Mucosa of descending colon (tissue), 3 donors: Measurements from ENCODE around the gene DDX47. TPM values are rescaled to one million over a fixed set of nuclear protein-coding genes. Genes with fewer than 3 reads are reported as not detected.
"Not testable (repeated sequence)": the region's sequence is repeated elsewhere in the genome, so short reads cannot be mapped to it uniquely, and the experiment has no call there.

ENCODE experiments used
- ATAC-seq: fragments of 200-7000 bp; cut with Tn5 transposase; one replicate; pipeline ENCODE4 v1.9.1; 2020; ENCODE audit warnings: mild to moderate bottlenecking, moderate library complexity
- DNase-seq, 3 donors: peaks; one replicate each; pipeline ENCODE4 v3.0.0-alpha.2; 2020
- H3K36me3 ChIP-seq: fragments of 200-600 bp; one replicate; pipeline ENCODE4 v1.8.0; 2021; ENCODE audit warnings: low read depth, mild to moderate bottlenecking
- H3K4me1 ChIP-seq: fragments of 200-600 bp; one replicate; pipeline ENCODE4 v1.8.0; 2021; ENCODE audit warnings: low read depth, mild to moderate bottlenecking
- H3K4me3 ChIP-seq: fragments of 200-600 bp; one replicate; pipeline ENCODE4 v1.8.0; 2021; ENCODE audit warnings: mild to moderate bottlenecking
- H3K9me3 ChIP-seq: fragments of 200-600 bp; one replicate; pipeline ENCODE4 v1.8.0; 2021; ENCODE audit warnings: mild to moderate bottlenecking
- intact Hi-C, 2 donors: fragments of 100-400 bp; cut with DNase I in 1 of 2; cut with micrococcal nuclease in 1 of 2; formaldehyde crosslinking; loops; one replicate each; pipeline versions ENCODE4 v1.11.0 to v1.11.1; 2022; cut with DNase I, micrococcal nuclease
- total RNA-seq, 3 donors: library from RNA; stranded (reverse); fragmentation: NEBNext Ultra II Directional in 2 of 3; extraction: Animal tissue kit (Norgen Biotek cat#: 25700) in 2 of 3; gene quantifications; one replicate each; pipeline versions ENCODE4 v1.2.1 to v1.2.4, GENCODE V29; 2021 to 2023
- TF ChIP-seq, protein P1 (sequence below): fragments of 200-600 bp; IDR thresholded peaks from one replicate; pipeline ENCODE4 v1.8.0; 2022; ENCODE audit warnings: antibody characterized with exemption, mild to moderate bottlenecking
- donor health status: DM: no; HTN: no; CAD: no; lungs with moderate emphysema.
- donor health status: DM: no; HTN: no; CAD: no.
- donor health status: DM: no; HTN: yes; CAD: no.

Gene DDX47
- total RNA-seq, 3 donors from 2014 or later = 35.0 to 45.4 (median 40.9) TPM

DNA sequence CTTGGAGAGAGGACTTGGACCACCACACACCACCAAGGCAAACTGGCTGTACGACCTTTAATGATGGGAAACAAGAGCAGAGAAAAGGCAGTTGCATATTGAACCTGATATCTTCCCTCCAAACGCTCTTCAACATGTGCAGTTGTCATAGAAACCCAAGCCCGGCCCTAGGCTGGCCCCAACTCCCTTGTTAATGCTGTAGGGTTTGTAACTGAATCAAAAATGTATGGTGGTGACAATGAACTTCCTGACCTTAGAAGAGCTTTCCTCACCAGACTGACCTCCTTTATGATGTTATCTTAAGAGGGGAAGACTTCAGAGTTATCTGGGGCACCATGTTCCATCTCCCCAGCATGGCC is 15.4 kb upstream of the DDX47 start:
- no peak for DNase-seq
- Histone ChIP-seq H3K4me1 (no peaks in the 10 kb centered on the region), H3K36me3 (no peaks in the 10 kb centered on the region), H3K4me3 (no peak overlapping the region), H3K9me3 (no peaks in the 10 kb centered on the region)
- ATAC-seq = no peak
- intact Hi-C loops = no loop called here
- TF ChIP-seq, protein P1, sequence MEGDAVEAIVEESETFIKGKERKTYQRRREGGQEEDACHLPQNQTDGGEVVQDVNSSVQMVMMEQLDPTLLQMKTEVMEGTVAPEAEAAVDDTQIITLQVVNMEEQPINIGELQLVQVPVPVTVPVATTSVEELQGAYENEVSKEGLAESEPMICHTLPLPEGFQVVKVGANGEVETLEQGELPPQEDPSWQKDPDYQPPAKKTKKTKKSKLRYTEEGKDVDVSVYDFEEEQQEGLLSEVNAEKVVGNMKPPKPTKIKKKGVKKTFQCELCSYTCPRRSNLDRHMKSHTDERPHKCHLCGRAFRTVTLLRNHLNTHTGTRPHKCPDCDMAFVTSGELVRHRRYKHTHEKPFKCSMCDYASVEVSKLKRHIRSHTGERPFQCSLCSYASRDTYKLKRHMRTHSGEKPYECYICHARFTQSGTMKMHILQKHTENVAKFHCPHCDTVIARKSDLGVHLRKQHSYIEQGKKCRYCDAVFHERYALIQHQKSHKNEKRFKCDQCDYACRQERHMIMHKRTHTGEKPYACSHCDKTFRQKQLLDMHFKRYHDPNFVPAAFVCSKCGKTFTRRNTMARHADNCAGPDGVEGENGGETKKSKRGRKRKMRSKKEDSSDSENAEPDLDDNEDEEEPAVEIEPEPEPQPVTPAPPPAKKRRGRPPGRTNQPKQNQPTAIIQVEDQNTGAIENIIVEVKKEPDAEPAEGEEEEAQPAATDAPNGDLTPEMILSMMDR = no peak

DNA sequence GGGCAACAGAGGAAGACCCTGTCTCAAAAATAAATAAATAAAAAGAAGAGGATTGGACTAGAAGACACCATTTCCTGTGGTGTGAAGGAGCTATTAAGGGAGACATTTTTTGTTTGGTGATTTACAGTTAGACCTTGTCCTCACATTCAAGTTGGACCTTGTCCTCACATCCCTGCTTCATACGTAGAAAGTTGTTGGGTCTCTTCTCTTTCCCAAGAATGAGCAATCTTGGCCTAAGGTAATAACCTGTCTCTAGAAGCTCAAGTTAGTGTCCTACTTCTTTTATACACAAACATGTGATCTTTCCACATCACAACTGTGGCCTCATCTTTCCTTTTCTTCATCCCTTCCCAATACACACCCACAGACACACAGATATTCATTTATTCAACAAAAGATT is 14.7 kb upstream of the DDX47 start:
- Histone ChIP-seq H3K36me3 (peaks cover 5% of the 10 kb centered on the region), H3K4me3 (no peak overlapping the region), H3K4me1 (peaks cover 7% of the 10 kb centered on the region), H3K9me3 (no peaks in the 10 kb centered on the region)
- DNase-seq (no peak), ATAC-seq (peak; percentile 20)
- TF ChIP-seq, protein P1 = no peak
- intact Hi-C loops = no loop called here

DNA sequence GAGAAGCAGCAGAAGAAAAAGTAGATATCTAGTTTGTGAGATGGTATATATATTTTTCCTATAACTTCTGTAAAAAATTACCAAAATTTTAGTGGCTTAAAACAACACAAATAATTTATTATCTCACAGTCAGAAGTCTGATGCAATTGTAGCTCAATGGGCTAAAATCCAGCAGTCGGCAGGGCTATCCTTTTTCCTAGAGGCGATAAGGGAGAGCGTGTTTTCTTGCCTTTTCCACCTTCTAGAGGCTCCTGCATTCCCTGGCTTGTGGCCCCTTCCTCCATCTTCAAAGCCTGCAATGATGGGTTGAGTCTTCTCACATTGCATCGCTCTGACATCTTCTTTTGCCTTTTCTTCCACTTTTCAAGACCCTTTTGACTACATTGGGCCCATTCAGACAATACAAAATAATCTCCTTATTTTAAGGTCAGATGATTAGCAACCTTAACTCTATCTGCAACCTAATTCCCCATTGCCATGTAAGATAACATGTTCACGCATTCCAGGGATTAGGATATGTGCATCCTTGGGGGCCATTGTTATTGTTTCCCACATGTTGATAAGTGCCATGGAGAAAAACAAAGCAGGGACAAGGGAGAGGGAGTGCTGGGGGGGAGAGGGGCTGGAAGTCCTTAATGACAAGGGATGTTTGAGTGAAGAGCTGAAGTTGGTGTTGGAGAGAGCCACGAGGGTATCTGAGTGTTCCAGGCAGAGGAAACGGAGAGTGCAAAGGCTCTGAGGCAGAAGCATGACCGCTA is 13.8 kb upstream of the DDX47 start:
- H3K36me3 ChIP-seq = peaks cover 5% of the 10 kb centered on the region
- no peak for DNase-seq
- TF ChIP-seq, protein P1 = no peak
- ATAC-seq = no peak
- no peaks in the 10 kb centered on the region for H3K9me3 ChIP-seq
- peaks cover 15% of the 10 kb centered on the region for H3K4me1 ChIP-seq
- no peak overlapping the region for H3K4me3 ChIP-seq
- intact Hi-C loops = no loop called here

DNA sequence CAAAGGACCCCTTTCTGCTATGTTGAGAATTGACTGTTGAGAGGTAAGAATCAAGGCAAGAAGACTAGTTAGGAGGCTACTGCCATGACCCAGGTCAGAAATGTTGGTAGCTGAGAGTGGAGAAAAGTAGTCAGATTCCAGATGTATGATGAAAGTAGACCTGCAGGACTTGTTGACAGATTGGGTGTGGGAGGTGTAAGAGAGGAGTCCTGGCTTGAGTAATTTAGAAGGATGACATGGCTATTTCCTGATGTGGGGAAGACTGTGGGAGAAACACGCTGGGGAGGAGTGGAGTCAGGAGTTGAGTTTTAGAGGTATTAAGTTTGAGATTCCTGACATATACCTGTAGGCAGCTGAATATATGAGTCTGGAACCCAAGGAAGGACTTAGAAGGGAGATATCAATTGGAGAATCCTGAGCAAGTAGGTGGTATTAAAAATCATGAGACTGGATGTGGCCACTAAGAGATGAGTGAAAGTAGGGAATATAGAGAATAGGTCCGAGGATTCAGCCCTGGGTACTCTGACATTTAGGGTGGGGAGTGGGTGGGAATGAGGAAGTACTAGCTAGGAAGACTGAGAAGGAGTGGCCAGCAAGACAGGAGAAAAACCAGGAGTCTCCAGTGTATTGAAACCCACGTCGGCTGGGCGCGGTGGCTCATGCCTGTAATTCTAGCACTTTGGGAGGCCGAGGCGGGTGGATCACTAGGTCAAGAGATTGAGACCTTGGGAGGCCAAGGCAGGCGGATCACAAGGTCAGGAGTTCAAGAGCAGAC is 12.6 kb upstream of the DDX47 start:
- ATAC-seq = no peak
- intact Hi-C loops = no loop called here
- no peak for DNase-seq
- Histone ChIP-seq H3K36me3 (peaks cover 5% of the 10 kb centered on the region), H3K9me3 (no peaks in the 10 kb centered on the region), H3K4me3 (no peak overlapping the region), H3K4me1 (peaks cover 17% of the 10 kb centered on the region)
- TF ChIP-seq, protein P1 = no peak

DNA sequence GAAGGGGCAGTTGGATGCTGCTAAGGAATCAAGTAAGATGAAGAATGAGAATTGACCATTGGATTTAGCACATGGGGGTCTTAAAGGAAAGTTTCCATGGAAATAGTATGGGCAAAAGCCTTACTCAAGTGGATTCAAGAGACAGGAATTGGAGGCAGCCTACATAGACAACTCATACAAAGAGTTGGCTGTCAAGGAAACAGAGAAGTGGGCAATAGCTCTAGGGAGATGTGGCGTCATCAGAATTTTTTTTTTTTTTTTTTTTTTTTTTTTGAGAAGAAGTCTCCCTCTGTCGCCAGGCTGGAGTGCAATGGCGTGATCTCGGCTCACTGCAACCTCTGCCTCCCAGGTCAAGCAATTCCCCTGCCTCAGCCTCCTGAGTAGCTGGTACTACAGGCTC is 11.5 kb upstream of the DDX47 start:
- H3K4me3 ChIP-seq, ATAC-seq, H3K9me3 ChIP-seq, DNase-seq, H3K36me3 ChIP-seq, intact Hi-C loops: not testable (repeated sequence)
- peaks cover 17% of the 10 kb centered on the region for H3K4me1 ChIP-seq

DNA sequence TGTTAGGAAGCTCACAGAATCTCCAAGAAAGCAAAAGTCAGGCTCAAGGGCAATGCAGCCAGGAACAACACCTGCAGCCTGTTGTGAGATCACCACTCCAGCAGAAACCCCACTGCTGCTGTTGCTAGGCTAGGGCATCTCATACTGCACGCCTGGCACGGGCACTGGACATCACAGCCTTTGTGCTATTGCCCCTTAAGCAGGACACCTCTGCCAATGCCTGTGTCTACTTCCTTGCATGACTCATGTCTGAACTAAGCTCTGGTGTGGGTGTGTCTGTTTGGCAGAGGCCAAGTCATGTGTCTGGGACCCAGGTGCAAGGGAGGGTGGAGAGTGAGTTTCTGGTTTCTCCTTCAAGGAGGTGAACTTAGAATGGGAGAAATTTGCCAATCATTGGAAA is 10.0 kb upstream of the DDX47 start:
- no peaks in the 10 kb centered on the region for H3K9me3 ChIP-seq
- intact Hi-C loops = no loop called here

More for the DNA sequence above, 10.0 kb upstream of the DDX47 start:
- DNase-seq (peak; percentile 80 to 89 (median 87)), ATAC-seq (peak; percentile 95)
- TF ChIP-seq, protein P1 = no peak
- Histone ChIP-seq H3K36me3 (peaks cover 5% of the 10 kb centered on the region), H3K4me3 (no peak overlapping the region), H3K4me1 (peaks cover 25% of the 10 kb centered on the region)
